Myocyte (in vitro differentiated cells): ENCODE data around the gene ARHGAP18. TPM values are rescaled to one million over a fixed set of nuclear protein-coding genes. Genes with fewer than 3 reads are reported as not detected.
A peak's percentile ranks its signal among the peaks of the same experiment; 100 is the strongest.

ENCODE experiments used
- DNase-seq: peaks from one replicate; pipeline ENCODE4 v3.0.0-alpha.2; 2012; ENCODE audit warnings: low read depth
- total RNA-seq: library from RNA; depleted of rRNA; stranded (reverse); fragments of >200 nt; gene quantifications from 2 replicates; pipeline ENCODE4 v1.2.3, GENCODE V29; 2014

The ARHGAP18 gene
- total RNA-seq, 1 donor from 2014 or later, result 17.1 TPM

DNA sequence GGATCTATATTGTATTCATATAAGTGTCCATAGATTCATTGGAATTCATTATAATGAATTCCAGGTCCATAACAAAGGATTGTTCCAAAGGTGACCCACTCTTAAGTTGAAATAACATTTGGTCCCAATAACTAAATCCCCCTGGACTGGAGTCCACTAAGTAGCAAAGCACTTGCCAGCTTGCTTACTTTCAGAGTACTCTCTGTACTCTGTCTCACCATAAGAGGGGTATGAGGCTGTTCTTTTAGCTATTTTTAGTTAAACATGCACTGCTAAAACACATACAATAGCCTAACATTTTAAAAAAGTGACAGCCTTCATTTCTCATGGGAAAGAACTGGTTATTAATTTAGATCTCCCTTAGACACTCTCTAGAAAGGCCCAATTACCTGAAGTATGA is 16.7 kb upstream of the ARHGAP18 start:
- DNase-seq, result no peak

DNA sequence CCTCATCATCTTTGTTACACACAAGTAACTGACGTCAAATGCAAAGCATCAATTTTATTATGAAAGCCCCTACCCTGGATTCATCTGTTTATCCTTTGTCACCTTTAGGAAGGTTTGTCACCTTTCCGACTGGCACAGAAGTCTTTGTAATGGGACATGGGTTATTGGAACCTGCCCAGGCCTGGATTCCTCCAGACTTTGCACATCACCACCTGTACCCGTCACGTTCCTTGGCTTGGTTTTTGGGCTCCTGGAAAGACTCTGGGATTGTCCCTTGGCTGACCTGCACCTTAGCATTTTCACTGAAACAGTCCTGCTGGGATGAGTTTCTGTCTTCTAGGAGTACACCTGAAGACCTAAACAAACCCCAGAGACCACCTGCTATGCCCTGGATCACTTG is 15.4 kb upstream of the ARHGAP18 start:
- DNase-seq, result no peak

DNA sequence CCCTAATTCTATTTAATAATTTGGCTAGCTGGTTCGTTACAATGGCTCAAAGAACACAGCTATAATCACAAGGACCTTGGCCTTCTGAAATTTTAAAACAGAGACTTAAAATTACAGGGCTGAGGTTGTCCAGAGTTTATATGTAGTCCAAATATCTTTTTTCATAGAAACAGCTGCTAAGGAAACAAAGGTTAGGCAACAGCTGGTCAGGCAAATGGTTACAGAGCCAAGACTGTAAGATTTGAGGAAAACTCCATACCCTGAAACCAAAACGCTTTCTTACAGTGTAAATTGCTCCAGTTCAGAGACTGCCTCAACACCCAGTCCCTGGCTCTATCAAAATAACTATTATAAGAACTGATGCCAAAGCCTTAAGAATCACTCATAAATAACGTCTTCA is 9.7 kb upstream of the ARHGAP18 start:
- DNase-seq, result peak; percentile 77

DNA sequence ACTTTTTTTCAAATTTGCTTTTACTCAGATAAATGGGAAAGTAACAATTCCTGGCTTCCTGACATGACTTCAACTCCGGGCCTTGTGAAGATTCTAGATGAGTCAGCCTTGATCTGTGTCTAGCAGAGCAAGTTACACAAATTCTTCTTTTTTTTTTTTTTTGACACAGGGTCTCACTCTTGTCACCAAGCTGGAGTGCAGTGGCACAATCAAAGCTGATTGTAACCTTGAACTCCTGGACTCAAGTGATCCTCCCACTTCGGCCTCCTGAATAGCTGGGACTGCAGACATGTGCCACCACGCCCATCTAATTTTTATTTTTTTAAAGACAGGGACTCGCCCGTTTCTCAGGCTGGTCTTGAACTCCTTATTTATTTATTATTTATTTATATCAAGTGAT is 7.3 kb upstream of the ARHGAP18 start:
- peak; percentile 55 for DNase-seq

DNA sequence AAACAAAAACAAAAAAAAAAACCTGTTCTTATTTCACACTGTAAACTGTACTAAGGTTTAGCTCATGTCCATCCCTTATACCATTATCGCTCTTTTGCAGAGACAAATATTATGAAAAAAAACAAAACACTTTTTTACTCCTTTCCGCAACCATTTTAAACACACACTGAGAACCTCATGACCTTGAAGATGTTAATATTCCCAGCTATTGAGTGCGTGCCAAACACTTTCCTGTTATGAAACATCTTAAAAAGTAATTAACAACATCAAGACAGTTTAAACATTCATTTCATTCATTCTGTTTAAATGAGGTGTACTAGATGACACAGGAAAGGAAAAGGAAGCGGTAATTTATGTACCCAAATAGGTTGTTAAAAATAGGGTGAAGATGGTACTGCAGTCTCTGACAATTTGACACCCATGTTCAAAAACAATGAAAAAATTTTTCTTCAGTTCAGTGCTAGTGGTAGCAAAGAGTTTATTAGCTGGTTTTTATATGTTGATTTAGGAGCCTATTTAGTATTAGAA is 3.9 kb upstream of the ARHGAP18 start:
- no peak for DNase-seq

DNA sequence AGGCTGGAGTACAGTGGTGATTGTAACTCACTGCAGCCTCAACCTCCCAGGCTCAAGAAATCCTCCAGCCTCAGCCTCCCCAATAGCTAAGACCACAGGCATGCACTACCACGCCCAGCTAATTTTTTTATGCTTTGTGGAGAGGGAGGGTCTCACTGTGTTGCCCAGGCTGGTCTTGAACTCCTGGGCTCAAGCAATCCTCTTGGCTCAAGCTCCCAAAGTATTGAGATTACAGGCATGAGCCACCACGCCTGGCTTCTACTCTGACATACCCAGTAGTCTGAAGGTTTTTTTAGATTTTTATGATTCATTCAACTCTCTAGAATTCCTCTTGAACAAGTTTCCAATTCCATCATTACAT is 1.3 kb upstream of the ARHGAP18 start:
- no peak for DNase-seq

DNA sequence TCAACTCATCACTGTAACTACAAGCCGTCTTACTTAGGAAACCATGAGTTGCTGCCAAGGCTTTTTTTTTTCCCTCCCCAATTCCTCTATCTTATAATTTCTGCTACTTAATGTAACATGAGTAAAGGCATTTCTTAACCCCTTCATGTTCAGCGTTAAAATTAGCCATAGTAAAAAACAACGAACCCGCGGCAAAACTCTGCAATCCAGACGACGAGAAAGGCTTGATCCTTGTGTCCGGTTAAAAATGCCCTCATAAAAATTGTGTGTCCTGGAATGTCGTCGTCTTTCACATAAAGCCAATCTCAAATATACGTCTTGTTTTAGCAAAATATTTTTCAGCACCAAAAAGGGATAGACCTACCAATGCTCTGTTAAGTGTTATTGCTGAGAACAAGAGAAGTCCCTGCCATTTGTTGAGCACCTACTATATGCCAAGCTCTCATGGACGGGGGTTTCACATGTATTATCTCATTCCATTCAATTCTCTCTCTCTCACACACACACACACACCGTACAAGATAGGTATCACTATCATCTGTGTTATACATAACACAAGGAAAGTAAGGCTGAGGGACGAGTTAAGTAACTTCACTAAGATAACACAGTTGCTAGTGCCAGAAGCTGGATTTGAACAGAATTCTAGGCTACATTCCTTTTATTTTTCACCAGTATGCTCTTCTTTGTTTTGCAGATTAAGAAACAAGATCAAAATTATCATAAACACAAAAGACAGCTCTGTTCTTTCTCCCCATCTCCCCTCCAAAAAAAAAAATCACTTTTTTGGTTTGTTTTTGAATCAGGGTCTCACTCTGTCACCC is 683 bp upstream of the ARHGAP18 start:
- no peak for DNase-seq

DNA sequence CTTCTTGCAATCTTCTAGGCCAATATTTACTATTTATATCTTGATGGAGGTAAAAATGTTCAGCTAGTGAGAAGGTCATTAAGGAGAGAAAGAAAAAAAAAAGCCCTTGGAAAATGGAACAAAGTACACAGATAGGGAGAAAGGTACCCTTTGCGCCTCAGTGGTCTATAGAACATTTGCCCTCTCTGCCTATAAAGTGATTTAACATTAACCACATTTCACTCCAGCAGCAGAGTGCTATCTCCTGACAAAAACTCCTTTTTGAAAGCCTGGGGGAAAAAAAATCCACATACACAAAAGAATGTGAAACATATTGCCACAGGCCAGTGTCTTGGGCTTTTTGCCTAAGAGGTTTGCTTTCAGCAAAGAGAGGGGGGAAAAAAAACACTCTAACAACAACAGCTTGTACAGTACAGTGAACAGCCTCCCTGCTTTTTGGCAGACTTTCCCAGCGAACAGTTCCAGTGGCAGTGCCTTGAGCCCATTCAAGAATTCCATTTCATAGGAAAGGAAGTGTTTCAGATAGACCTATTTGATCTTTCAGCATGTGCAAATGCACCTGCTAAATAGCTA is 695 bp downstream of the ARHGAP18 start:
- peak; percentile 55 for DNase-seq

DNA sequence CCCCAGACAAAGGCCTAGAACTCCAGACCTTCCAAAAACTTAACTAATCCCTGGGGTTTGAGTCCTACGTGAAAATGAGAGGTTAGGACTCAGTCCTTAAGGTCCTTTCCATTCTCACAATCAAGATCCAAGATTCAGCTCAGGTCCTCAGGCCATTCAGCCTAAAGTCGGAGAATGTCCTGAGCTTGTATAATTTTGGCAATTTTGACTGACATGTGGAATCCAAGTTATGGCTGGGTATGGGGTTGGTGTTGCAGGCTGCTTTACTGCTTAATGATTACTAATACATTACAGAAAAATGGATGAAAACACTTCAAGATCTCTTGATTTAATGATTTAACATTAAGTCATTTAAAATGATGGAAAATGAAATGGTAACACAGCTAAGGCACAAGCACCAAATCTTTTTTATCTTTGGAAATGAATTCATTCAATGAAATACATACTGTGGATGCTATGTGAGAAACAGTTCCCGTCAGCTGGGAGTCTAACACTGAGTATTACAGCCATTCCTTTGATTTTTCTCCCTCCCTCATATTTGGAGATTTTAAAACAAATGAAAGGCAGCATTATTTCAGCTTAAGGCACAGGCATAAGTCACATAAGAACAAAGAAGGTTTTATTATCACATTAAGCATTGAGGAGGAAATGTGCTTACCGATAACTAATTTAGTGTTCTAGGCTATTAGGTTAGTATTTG is 1.3 kb downstream of the ARHGAP18 start:
- no peak for DNase-seq

DNA sequence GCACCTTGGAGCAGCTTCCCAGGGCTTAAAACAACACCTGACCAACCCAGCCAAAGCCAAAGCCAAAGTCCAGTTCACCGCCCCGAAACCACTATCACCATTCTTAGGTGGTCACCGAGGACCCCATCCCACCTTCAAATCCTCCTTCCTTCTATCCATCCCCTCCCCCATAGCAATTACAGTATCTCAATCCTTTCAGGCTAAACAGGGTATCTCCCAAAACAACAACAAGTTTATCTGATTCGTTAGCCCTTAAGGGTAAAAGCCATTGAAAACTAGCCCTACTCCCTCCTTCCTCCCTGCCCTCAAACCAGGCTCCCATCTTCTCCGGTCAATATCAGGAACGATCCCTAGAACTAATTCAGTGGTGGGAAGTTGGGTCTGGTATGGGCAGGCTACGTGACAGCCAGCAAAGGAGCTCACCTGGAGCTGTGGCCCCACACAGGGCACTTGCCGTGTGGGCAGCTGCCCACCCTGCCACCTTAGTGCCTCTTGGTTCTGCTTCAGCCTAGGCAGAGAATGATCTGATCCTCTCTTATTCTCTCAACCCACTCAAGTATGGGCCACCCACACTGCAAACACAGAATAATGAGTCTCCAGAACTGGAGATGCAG is 2.0 kb downstream of the ARHGAP18 start:
- DNase-seq, result no peak

DNA sequence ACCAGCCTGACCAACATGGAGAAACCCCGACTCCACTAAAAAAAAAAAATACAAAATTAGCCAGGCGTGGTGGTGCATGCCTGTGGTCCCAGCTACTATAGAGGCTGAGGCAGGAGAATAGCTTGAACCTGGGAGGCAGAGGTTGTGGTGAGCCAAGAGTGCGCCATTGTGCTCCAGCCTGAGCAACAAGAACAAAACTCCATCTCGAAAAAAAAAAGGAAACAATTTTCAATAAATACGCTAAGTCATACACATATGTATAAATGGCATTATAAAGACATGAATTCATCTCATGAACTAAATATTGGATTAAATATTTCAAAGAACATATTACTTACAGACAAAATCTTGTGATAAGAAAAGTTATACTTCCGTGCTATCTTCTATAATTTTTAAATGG is 2.9 kb downstream of the ARHGAP18 start:
- DNase-seq, result no peak

DNA sequence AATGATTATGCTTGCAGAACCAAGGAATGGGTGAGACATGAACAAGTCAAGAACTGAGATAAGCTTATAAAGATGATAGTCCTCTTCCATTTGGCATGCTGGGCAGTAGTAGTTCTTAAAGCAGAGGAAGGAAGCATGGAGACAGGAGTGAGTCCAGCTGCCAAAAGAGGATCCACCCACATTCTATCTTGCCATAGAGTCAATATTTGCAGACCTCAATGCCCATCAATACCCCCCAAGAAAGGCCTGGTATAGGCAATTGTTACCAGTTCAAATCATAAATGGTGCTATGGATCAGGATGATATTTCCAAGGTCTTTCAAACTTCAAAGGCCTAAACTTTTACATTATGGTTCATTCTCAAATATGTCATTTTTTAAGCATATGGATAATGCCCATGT is 4.8 kb downstream of the ARHGAP18 start:
- no peak for DNase-seq

DNA sequence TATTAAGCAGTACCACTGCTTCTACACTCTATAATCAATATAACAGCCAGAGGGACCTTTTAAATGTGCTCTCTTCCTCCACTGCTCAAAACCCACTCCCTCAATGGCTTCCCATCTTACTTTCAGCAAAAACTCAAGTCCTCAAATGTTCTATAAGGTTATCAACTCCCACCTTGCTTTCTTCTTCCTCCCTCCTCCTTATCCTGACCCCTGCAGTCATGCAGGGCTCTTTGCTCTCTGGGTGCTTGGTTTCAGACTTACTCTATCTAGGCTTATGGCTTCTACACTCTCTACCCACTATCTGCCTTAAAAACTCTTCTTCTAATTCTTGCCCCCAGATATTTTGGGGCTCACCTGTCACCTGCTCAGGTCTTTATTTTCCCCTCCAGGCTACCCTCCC is 5.3 kb downstream of the ARHGAP18 start:
- no peak for DNase-seq

DNA sequence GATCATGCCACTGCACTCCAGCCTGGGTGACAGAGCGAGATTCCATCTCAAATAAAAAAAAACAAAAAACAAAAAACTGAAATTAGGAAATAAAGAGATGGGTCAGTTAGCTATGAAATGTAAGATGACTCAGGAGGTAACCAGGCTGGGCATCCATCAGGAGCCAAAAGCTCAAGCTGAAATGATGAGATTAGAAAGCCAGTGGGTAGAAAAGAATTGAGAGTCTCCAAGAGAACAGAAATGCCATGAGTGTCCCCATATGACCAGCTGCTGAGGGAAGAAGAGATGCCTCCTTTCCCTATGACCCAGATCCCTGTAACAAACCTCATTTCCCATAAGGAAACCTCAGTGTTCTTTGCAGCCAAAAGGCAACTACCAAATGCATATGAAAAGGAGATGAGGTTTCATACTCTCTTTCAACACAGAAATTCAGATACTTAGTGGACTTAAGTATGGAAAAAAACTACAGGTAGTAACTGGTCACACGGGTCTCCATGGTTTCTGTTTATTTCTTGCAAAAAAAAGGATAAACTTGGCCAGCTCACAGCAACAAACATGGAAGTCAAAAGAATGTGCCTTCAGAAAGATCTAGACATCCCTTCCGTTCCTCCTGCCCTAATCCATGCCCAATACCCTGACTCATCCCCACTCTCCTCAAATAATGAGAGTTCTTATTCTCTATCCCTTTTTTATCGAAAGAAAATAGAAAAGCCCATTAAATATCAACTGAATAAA is 8.1 kb downstream of the ARHGAP18 start:
- peak; percentile 60 for DNase-seq

DNA sequence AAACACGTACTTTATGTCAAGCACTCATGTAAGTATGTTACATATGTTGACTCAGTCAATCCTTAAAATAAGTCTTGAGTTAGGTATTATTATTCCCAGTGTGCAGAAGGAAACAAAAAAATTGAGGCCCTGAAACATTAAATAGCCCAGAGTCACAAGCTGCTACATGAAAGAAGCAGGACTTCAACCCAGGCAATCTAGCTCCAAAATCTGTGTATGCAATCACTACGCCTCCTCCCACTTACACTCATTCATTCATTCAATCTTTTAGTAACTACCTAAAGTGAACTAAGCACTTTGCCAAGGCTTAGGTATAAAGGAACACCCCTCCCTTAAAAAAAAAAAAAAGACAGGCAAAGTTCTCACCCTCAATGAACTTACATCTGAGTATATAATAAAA is 9.3 kb downstream of the ARHGAP18 start:
- DNase-seq, result no peak

DNA sequence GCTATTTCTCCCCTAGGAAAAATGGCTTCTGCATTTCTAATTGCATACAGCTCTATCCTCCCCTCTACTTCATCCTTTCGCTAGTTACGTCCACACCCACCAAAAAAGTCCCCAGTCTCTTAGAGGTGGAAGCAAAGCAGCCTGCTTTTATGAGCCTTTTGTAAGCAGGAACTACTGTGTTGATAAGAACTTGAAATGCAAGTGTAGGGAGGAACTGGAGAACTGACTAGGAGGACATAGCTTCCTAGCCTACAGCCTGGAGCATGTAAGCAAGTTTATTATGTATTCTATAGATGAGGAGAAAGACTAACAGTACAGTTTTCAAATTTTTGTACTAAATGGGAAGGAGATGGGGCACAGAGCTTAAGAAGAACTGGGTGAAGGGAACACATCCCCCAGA is 10.3 kb downstream of the ARHGAP18 start:
- DNase-seq, result no peak

DNA sequence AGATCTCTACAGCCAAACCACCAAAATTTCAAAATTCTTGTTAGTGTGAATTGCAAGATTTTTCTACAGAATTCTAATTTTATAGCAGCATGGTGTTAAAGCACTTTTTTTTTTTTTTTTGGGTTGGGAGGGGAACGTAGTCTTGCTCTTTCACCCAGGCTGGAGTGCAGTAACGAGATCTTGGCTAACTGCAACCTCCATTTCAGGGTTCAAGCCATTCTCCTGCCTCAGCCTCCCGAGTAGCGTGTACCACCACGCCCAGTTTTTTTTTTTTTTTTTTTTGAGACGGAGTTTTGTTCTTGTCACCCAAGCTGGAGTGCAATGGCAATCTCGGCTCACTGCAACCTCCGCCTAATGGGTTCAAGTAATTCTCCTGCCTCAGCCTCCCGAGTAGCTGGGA is 11.5 kb downstream of the ARHGAP18 start:
- DNase-seq, result no peak

DNA sequence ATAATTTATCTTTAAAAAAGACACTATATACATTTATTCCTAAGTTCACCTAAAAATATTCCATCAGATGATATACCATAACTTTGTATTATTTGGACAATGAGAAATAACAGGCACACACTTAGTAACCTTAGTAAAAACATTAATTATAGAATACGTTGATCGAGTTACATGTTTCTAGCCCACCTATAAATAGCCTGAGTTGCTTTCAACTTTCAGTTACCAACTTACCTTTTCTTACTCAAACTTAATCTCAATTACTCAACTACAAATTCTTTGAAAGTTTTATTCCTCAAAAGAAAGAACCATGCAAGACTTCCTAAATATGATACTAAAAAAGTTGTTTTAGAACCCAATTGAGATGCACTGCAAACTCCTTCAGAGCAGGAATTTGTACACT is 12.2 kb downstream of the ARHGAP18 start:
- DNase-seq, result no peak

DNA sequence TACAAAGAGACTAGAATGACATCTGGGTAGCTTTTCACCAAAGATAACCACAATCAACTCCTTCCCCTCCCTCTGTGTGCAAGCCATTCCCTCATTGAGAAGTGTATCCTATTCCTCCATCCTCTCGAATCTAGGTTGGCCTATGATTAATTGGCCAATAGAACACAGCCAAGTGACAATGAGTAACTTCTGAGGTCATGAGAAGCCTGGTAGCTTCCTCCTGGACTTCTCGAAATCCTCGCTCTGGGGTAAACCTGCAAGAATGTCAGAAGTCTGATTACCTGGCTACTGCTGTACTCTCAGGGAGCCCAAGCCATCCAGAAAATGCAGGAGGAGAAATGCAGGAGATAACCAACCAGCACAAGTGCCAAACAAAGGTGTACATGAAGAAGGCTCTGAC is 13.1 kb downstream of the ARHGAP18 start:
- no peak for DNase-seq

DNA sequence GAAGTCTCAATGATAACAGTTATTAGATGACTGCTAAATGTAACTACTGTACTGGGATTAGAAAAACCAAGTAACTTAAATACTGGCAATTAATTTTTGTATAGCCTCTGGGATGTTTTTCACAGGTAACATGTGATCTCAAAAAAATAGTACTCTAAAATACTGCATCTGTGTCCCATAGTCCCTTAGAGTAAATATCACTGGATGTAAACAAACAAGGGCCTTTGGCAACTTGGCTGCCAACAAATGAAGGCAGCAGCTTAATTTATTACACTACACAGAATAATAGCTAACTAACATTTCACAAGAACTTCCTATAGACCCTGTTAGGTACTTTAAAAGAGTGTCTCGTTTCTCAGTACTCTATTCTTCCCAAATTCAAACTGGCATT is 14.0 kb downstream of the ARHGAP18 start:
- DNase-seq, result no peak

DNA sequence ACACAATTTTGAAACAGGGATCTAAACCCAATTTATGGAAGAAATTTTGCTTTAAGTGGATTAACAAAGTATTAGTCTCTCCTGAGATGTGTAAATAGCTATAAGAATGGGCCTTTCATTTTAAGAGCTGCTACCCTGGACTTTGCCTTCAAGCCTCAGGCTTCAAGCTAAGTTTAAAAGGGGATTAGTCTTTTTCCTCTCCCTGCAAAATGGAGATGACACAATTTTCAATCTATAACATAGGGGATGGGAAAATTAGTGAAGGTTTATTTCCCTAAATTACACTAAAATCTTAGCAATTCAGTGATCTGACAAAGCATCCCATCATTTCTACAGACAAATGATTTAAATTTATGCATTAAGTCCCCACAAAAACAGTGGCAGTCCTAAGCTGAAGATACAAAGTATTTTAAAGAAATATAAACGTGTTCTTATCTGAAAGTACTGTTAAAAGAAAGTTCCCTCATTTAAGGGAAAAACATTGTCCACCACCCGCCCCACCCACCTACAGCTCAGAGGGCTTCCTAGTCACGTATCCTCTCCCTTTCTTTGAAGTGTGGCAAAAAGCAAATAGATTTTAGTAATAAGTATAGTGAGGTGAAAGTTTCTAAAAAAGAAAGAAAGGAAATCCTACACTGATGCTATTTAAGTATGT is 14.5 kb downstream of the ARHGAP18 start:
- no peak for DNase-seq
